SU-DHL-6 (cell line): Measurements from ENCODE around the gene ARCN1.

Source experiments
- EZH2phosphoT487 ChIP-seq: fragments of 200-600 bp; sonication (generic), shearing (Covaris generic); conservative IDR thresholded peaks from 2 replicates; pipeline ENCODE4 v1.6.1; 2018; ENCODE audit warnings: mild to moderate bottlenecking, antibody characterized with exemption, low read length, moderate library complexity, mixed read lengths
- TF ChIP-seq, protein P1 (sequence below): fragments of 200-600 bp; sonication (generic); IDR thresholded peaks from one replicate; pipeline ENCODE4 v1.5.1; 2017; ENCODE audit warnings: antibody characterized with exemption, mild to moderate bottlenecking, low read length, moderate library complexity; ENCODE audit not compliant: insufficient read depth, poor library complexity, severe bottlenecking

DNA sequence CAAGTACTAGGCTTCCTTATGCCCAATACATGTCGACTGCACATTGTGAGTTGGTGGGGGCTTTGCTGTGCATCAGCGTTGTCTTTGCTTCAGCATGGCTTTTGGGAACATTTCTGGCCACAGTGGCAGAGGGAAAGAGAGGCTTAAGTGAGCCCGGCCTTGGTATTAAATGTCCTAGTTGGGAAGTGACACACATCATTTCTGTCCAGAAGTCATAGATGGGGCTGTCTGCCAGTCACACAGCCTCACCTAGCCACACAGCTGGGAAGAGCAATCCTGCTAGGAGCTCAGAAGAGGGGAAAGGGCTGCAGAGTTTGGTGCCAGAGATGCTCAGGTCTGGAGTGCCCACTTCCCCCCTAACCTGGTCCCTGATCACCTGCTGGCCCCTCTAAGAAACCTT is 79.6 kb downstream of the ARCN1 start:
- TF ChIP-seq, protein P1, sequence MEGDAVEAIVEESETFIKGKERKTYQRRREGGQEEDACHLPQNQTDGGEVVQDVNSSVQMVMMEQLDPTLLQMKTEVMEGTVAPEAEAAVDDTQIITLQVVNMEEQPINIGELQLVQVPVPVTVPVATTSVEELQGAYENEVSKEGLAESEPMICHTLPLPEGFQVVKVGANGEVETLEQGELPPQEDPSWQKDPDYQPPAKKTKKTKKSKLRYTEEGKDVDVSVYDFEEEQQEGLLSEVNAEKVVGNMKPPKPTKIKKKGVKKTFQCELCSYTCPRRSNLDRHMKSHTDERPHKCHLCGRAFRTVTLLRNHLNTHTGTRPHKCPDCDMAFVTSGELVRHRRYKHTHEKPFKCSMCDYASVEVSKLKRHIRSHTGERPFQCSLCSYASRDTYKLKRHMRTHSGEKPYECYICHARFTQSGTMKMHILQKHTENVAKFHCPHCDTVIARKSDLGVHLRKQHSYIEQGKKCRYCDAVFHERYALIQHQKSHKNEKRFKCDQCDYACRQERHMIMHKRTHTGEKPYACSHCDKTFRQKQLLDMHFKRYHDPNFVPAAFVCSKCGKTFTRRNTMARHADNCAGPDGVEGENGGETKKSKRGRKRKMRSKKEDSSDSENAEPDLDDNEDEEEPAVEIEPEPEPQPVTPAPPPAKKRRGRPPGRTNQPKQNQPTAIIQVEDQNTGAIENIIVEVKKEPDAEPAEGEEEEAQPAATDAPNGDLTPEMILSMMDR: no peak
- TF ChIP-seq EZH2phosphoT487: no peak
